LNCAP (cell line): ENCODE results near the gene AMN.

Experiments used
- CTCF ChIP-seq: fragments of 450-650 bp; IDR thresholded peaks from 2 replicates; pipeline ENCODE4 v1.5.1; 2017; ENCODE audit warnings: mild to moderate bottlenecking

The AMN gene

GRCh38 chr14:102893452-102893851, 29.0 kb upstream of the AMN start:
- TF ChIP-seq CTCF: no peak

DNA sequence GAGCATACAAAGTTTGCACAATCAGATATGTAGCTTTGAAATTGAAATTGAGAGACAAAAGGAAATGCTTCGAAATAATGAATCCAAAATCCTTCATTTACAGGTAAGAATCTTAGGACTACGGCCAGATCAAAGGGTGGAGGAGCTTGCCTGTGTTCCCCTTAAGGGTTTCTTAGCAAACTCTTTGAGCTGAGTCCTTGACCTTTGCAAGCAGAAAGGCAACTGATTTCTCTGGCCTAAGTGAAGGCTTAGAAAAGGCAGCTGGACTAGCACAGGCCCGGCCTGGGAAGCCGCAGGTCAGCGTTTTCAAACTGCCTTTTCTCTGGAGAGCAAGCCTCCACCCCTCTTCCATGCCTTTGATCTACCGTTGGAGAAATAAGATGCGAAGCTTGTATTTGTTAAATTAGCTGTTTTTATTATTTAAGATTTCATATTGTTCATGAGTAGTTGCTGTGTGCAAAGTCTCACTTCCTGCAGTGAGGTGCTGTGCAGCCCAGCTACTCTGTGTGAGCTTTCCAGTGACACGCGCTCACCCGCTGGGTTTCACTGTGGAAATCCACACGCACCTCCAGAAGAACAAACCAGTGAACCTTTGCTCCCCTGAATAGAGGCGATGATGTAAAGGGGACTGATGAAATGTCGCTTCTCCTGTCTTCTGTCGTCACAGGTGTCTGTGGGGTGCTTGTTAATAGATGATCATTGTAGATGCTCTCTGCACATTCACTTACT, 25.0 kb upstream of the AMN start:
- TF ChIP-seq CTCF: no peak

- no peak for TF ChIP-seq CTCF
These were observed 24.2 kb upstream of the AMN start for GRCh38 chr14:102898298-102898697.

GRCh38 chr14:102898776-102899515, 23.5 kb upstream of the AMN start:
- no peak for TF ChIP-seq CTCF

DNA sequence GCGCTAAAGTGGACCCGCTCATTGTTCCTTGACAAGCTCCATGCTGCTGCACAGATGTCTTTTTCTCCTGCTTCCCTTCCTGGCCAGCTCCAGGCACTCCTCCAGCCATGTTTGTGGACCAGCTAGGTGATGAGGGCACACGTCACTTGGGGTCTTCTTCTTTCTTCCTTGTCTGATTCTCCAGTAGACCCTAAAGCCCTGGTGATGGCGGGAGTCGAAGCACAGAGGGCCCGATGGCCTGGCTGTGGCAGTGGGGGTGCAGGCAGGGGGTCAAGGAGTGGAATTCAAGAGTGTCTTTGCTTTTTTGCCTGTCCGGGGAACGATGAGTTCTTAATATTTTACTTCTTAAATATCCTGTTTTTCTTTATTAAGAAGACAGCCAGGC, 23.0 kb upstream of the AMN start:
- TF ChIP-seq CTCF: no peak

GRCh38 chr14:102900631-102901571, 21.6 kb upstream of the AMN start:
- no peak for TF ChIP-seq CTCF

GRCh38 chr14:102901633-102902032, 20.8 kb upstream of the AMN start:
- no peak for TF ChIP-seq CTCF
